PC-9 (cell line): Measurements from ENCODE around the gene APRT.

Experiments used
- CTCF ChIP-seq: fragments of 200-600 bp; sonication (generic); conservative IDR thresholded peaks from 2 replicates; pipeline ENCODE4 v1.6.1; 2017; ENCODE audit warnings: mixed run types, antibody characterized with exemption, mild to moderate bottlenecking, moderate library complexity
- EZH2 ChIP-seq: fragments of 200-600 bp; sonication (generic); IDR thresholded peaks from 2 replicates; pipeline ENCODE4 v1.8.0; 2017; ENCODE audit warnings: antibody characterized with exemption, low read depth

GRCh38 chr16:88856122-88856827 lies 44.5 kb upstream of the APRT start:
- TF ChIP-seq CTCF: no peak
- no peak for TF ChIP-seq EZH2
